H1 (cell line): ENCODE results near the gene RBM41. TPM values are rescaled to one million over a fixed set of nuclear protein-coding genes. Genes with fewer than 3 reads are reported as not detected.

Experiments used
- CTCF ChIA-PET: fragments of 300-600 bp; sonication (Branson Sonifier 250); formaldehyde crosslinking; loops from one replicate; lab custom pipeline; 2021; ENCODE audit not compliant: partially characterized antibody; lab: Charles Lee
- POLR2A ChIA-PET: fragments of 300-600 bp; sonication (Branson Sonifier 250); formaldehyde crosslinking; loops from one replicate; lab custom pipeline; 2021; ENCODE audit warnings: inconsistent platforms; ENCODE audit not compliant: partially characterized antibody; lab: Charles Lee
- DNase-seq, 2 experiments: peaks; one replicate each; pipeline versions ENCODE4 v3.0.0 to v3.0.0-alpha.2; 2010 to 2022; ENCODE audit warnings: low spot score in 2 of 2, low read depth in 1 of 2, mixed read lengths in 1 of 2
- FAIRE-seq: peaks from 2 replicates; lab custom pipeline; 2011; peaks lifted over from hg19 to GRCh38; lab: Jason Lieb, UNC
- H2AFZ ChIP-seq: 2 replicates; pipeline ENCODE4 v1.8.1; 2012; ENCODE audit warnings: low read length, inconsistent platforms
- H2AK5ac ChIP-seq: 2 replicates; pipeline ENCODE4 v1.6.1; 2013; ENCODE audit warnings: low read depth, low read length
- H2BK120ac ChIP-seq: replicated peaks from 2 replicates; pipeline ENCODE3; 2013; ENCODE audit warnings: low read depth, low read length, inconsistent platforms
- H2BK12ac ChIP-seq: 2 replicates; pipeline ENCODE4 v1.6.1; 2013; ENCODE audit warnings: low read depth, low read length
- H2BK15ac ChIP-seq: 2 replicates; pipeline ENCODE4 v1.6.1; 2013; ENCODE audit warnings: low read length
- H2BK20ac ChIP-seq: 2 replicates; pipeline ENCODE4 v1.6.1; 2013; ENCODE audit warnings: low read length
- H2BK5ac ChIP-seq: 2 replicates; pipeline ENCODE4 v1.6.1; 2013; ENCODE audit warnings: low read depth, low read length
- H3K14ac ChIP-seq: 2 replicates; pipeline ENCODE4 v1.6.1; 2013; ENCODE audit warnings: inconsistent platforms; ENCODE audit not compliant: insufficient read length
- H3K18ac ChIP-seq: 2 replicates; pipeline ENCODE4 v1.6.1; 2013; ENCODE audit warnings: low read length; ENCODE audit errors: extremely low read depth
- H3K23ac ChIP-seq: 2 replicates; pipeline ENCODE4 v1.6.1; 2013; ENCODE audit warnings: inconsistent platforms; ENCODE audit not compliant: insufficient read length
- H3K23me2 ChIP-seq: 2 replicates; pipeline ENCODE4 v1.6.1; 2013; ENCODE audit warnings: low read depth, low read length
- H3K27ac ChIP-seq: 2 replicates; pipeline ENCODE4 v1.6.1; 2011; ENCODE audit warnings: low read depth, low read length, inconsistent platforms
- H3K27me3 ChIP-seq, 4 experiments: replicated peaks in 1 of 4; 1 replicate in 1 of 4; 2 replicates in 3 of 4; pipeline versions ENCODE4 v1.6.1 to v1.8.1; 2011 to 2013; ENCODE audit warnings: low read length in 3 of 4, mild to moderate bottlenecking in 3 of 4, inconsistent platforms in 2 of 4, mixed read lengths in 2 of 4, moderate library complexity in 1 of 4; ENCODE audit not compliant: control insufficient read depth in 3 of 4, insufficient read depth in 3 of 4; ENCODE audit errors: extremely low read depth in 1 of 4
- H3K36me3 ChIP-seq, 4 experiments: 2 replicates each; pipeline versions ENCODE4 v1.6.1 to v1.8.1; 2011 to 2013; ENCODE audit warnings: mild to moderate bottlenecking in 4 of 4, low read length in 3 of 4, moderate library complexity in 2 of 4, control low read depth in 1 of 4, inconsistent platforms in 1 of 4; ENCODE audit not compliant: insufficient read depth in 4 of 4, control insufficient read depth in 2 of 4
- H3K4ac ChIP-seq: replicated peaks from 2 replicates; pipeline ENCODE3; 2013; ENCODE audit warnings: low read length, low read depth, mixed read lengths, inconsistent platforms; ENCODE audit not compliant: insufficient read length
- H3K4me1 ChIP-seq, 4 experiments: replicated peaks in 1 of 4; 1 replicate in 1 of 4; 2 replicates in 3 of 4; pipeline versions ENCODE4 v1.6.1 to v1.8.1; 2011 to 2013; ENCODE audit warnings: low read length in 3 of 4, inconsistent platforms in 2 of 4, mixed read lengths in 1 of 4; ENCODE audit not compliant: insufficient read depth in 4 of 4, control insufficient read depth in 3 of 4
- H3K4me2 ChIP-seq, 2 experiments: 2 replicates each; pipeline versions ENCODE4 v1.6.1 to v1.8.1; 2011 to 2013; ENCODE audit warnings: low read depth in 2 of 2, low read length in 2 of 2, control low read depth in 1 of 2, inconsistent platforms in 1 of 2, mild to moderate bottlenecking in 1 of 2; ENCODE audit not compliant: insufficient read depth in 1 of 2
- H3K4me3 ChIP-seq, 4 experiments: fragments of 200-600, 300-600 bp in 1 of 4; sonication (generic), shearing (Covaris generic), sonication (Bioruptor Twin) in 1 of 4; 2 replicates each; pipeline versions ENCODE4 v1.5.1 to v1.8.1; 2011 to 2016; ENCODE audit warnings: low read length in 4 of 4, low read depth in 3 of 4, control low read depth in 2 of 4, inconsistent platforms in 2 of 4, mild to moderate bottlenecking in 2 of 4, mixed read lengths in 1 of 4, moderate library complexity in 1 of 4; ENCODE audit not compliant: insufficient read depth in 2 of 4; ENCODE audit errors: extremely low read depth in 1 of 4
- H3K56ac ChIP-seq: replicated peaks from 2 replicates; pipeline ENCODE3; 2013; ENCODE audit warnings: low read depth, mild to moderate bottlenecking, mixed read lengths, low read length, inconsistent platforms; ENCODE audit not compliant: insufficient read length
- H3K79me1 ChIP-seq: 2 replicates; pipeline ENCODE4 v1.6.1; 2013; ENCODE audit warnings: low read depth, low read length, control low read depth
- H3K79me2 ChIP-seq, 2 experiments: 2 replicates each; pipeline versions ENCODE4 v1.6.1 to v1.8.1; 2012 to 2013; ENCODE audit warnings: low read length in 2 of 2, mild to moderate bottlenecking in 2 of 2, inconsistent platforms in 1 of 2; ENCODE audit not compliant: insufficient read depth in 2 of 2, control insufficient read depth in 1 of 2
- H3K9ac ChIP-seq, 4 experiments: replicated peaks in 1 of 4; 1 replicate in 1 of 4; 2 replicates in 3 of 4; pipeline versions ENCODE4 v1.6.1 to v1.8.1; 2011 to 2013; ENCODE audit warnings: low read depth in 3 of 4, low read length in 3 of 4, control low read depth in 2 of 4, mild to moderate bottlenecking in 2 of 4, moderate library complexity in 2 of 4, inconsistent platforms in 1 of 4; ENCODE audit errors: extremely low read depth in 1 of 4
- H3K9me3 ChIP-seq, 2 experiments: 2 replicates each; pipeline versions ENCODE4 v1.6.1 to v1.8.1; 2012 to 2013; ENCODE audit warnings: mild to moderate bottlenecking in 2 of 2, moderate library complexity in 2 of 2, control low read depth in 1 of 2, inconsistent platforms in 1 of 2, low read depth in 1 of 2, low read length in 1 of 2, mixed read lengths in 1 of 2; ENCODE audit not compliant: insufficient read depth in 2 of 2
- H4K20me1 ChIP-seq, 2 experiments: replicated peaks in 1 of 2; 2 replicates each; pipeline versions ENCODE3 to v1.8.1; 2011 to 2013; ENCODE audit warnings: inconsistent platforms in 2 of 2, low read length in 2 of 2, mild to moderate bottlenecking in 1 of 2; ENCODE audit not compliant: insufficient read depth in 2 of 2, control insufficient read depth in 1 of 2
- H4K5ac ChIP-seq: 2 replicates; pipeline ENCODE4 v1.6.1; 2013; ENCODE audit warnings: low read length, low read depth, mixed read lengths, inconsistent platforms; ENCODE audit not compliant: insufficient read length
- H4K8ac ChIP-seq: 2 replicates; pipeline ENCODE4 v1.8.0; 2013; ENCODE audit warnings: mild to moderate bottlenecking, moderate library complexity, low read length, inconsistent platforms; ENCODE audit not compliant: insufficient read depth; ENCODE audit errors: extremely low read depth
- H4K91ac ChIP-seq: replicated peaks from 2 replicates; pipeline ENCODE3; 2013; ENCODE audit warnings: low read length, mixed read lengths, inconsistent platforms; ENCODE audit not compliant: insufficient read length
- ATF2 ChIP-seq: IDR thresholded peaks from 2 replicates; pipeline ENCODE4 v1.6.1; 2012; ENCODE audit warnings: low read length, inconsistent platforms
- BACH1 ChIP-seq: IDR thresholded peaks from 2 replicates; pipeline ENCODE4 v1.6.1; 2012; ENCODE audit warnings: low read length, improper control_type of control experiment
- BRCA1 ChIP-seq: IDR thresholded peaks from 2 replicates; pipeline ENCODE4 v1.6.1; 2012; ENCODE audit warnings: low read depth, low read length, improper control_type of control experiment
- KDM5A ChIP-seq: fragments of 200-600 bp; IDR thresholded peaks from 2 replicates; pipeline ENCODE4 v1.7.1; 2012; ENCODE audit warnings: mild to moderate bottlenecking, low read length, inconsistent platforms, mixed read lengths
- POLR2A ChIP-seq, 2 experiments: IDR thresholded peaks; 1 replicate in 1 of 2; 2 replicates in 1 of 2; pipeline ENCODE4 v1.6.1; 2011; ENCODE audit warnings: low read depth in 2 of 2, low read length in 2 of 2, mild to moderate bottlenecking in 2 of 2; ENCODE audit errors: control extremely low read depth in 1 of 2
- RAD21 ChIP-seq, 2 experiments: IDR thresholded peaks in 1 of 2; conservative IDR thresholded peaks in 1 of 2; 2 replicates each; pipeline ENCODE4 v1.6.1; 2011; ENCODE audit warnings: low read depth in 2 of 2, low read length in 2 of 2, improper control_type of control experiment in 1 of 2, inconsistent platforms in 1 of 2, mild to moderate bottlenecking in 1 of 2, moderate library complexity in 1 of 2
- SIN3A ChIP-seq, 2 experiments: IDR thresholded peaks in 1 of 2; conservative IDR thresholded peaks in 1 of 2; 2 replicates each; pipeline ENCODE4 v1.6.1; 2011 to 2012; ENCODE audit warnings: low read length in 2 of 2, improper control_type of control experiment in 1 of 2, low read depth in 1 of 2, mild to moderate bottlenecking in 1 of 2
- SIX5 ChIP-seq: IDR thresholded peaks from 2 replicates; pipeline ENCODE4 v1.6.1; 2011; ENCODE audit warnings: mild to moderate bottlenecking, low read depth, low read length
- SRF ChIP-seq: IDR thresholded peaks from 2 replicates; pipeline ENCODE4 v1.6.1; 2011; ENCODE audit warnings: mild to moderate bottlenecking, low read depth, low read length, moderate library complexity
- SUZ12 ChIP-seq: fragments of 200-600 bp; sonication (generic); IDR thresholded peaks from 2 replicates; pipeline ENCODE4 v1.6.1; 2012; ENCODE audit warnings: mild to moderate bottlenecking, inconsistent platforms, low read length, moderate library complexity, mixed read lengths
- WGBS, 2 experiments: shearing (Covaris generic) in 1 of 2; methylation state at CpG; one replicate each; pipeline versions ENCODE4 v1.1.6 to v1.1.7; 2013 to 2015; ENCODE audit warnings: low lambda C conversion rate in 2 of 2, mixed read lengths in 2 of 2, inconsistent platforms in 1 of 2, low coverage in 1 of 2, missing lambda C conversion rate in 1 of 2; ENCODE audit not compliant: insufficient replicate concordance in 2 of 2, insufficient coverage in 1 of 2, insufficient read length in 1 of 2; ENCODE audit errors: extremely low coverage in 1 of 2, missing lambda C conversion rate in 1 of 2; 5-methylcytosine and 5-hydroxymethylcytosine counted together
- polyA plus RNA-seq, 7 experiments: library from polyadenylated mRNA; depleted of rRNA in 3 of 7; stranded (reverse) in 5 of 7; unstranded in 2 of 7; fragments of >200 nt in 5 of 7; fragments of 200-250 nt in 2 of 7; gene quantifications; 1 replicate in 5 of 7; 2 replicates in 1 of 7; 4 replicates in 1 of 7; pipeline versions ENCODE4 v1.2.1 to v1.2.3, GENCODE V29; 2011 to 2013; ENCODE audit warnings: missing spikeins in 2 of 7, mixed read lengths in 2 of 7
- total RNA-seq: library from RNA; stranded (reverse); fragmentation: NEBNext Ultra II Directional; extraction: Animal tissue kit (Norgen Biotek cat#: 25700); gene quantifications from 2 replicates; pipeline ENCODE4 v1.2.1, GENCODE V29; 2021

The RBM41 gene
- total and polyA plus RNA-seq, 2 of the 8 experiments (the other 6 are each of a cell fraction or from before 2014, with no cell fraction given): 2.6 to 26.4 TPM

- Histone ChIP-seq H3K4me1 (no peaks in the 10 kb centered on the region), H2BK120ac (no peak overlapping the region), H3K27me3 (no peaks in the 10 kb centered on the region), H3K23ac (no peak overlapping the region), H2BK12ac (no peak overlapping the region), H2AFZ (no peak overlapping the region), H2BK15ac (no peak overlapping the region), H3K79me2 (no peaks in the 10 kb centered on the region), H4K5ac (no peak overlapping the region), H3K14ac (no peak overlapping the region), H3K79me1 (no peaks in the 10 kb centered on the region), H4K8ac (no peak overlapping the region), H3K56ac (no peak overlapping the region), H3K4me3 (no peak overlapping the region), H3K9ac (no peak overlapping the region), H3K23me2 (no peaks in the 10 kb centered on the region), H3K4ac (no peak overlapping the region), H2BK5ac (no peak overlapping the region), H3K9me3 (no peaks in the 10 kb centered on the region), H3K36me3 (no peaks in the 10 kb centered on the region), H3K18ac (no peak overlapping the region), H3K27ac (no peak overlapping the region), H3K4me2 (no peak overlapping the region), H4K20me1 (no peaks in the 10 kb centered on the region), H2BK20ac (no peak overlapping the region), H4K91ac (no peak overlapping the region), H2AK5ac (no peak overlapping the region)
- POLR2A ChIA-PET: no interaction called here
- 85% methylated on average over 2 of the region's 3 CpGs; no CpG with 5 or more reads in 1 of the 2 experiments for WGBS, 2 experiments
- DNase-seq (no peak), FAIRE-seq (no peak)
- CTCF ChIA-PET: no interaction called here
- TF ChIP-seq ATF2: no peak
- TF ChIP-seq SIN3A (conservative IDR thresholded peaks at IDR 0.05 in 1 of 2, IDR thresholded peaks at IDR 0.05 in 1 of 2; ENCODE audit: low read depth in 1 of 2, low read length in 2 of 2): no peak
- no peak for TF ChIP-seq BRCA1
- no peak for TF ChIP-seq SRF
- no peak for TF ChIP-seq BACH1
- TF ChIP-seq POLR2A (IDR thresholded peaks at IDR 0.05; ENCODE audit: control extremely low read depth in 1 of 2, low read depth in 2 of 2, low read length in 2 of 2): no peak
- TF ChIP-seq RAD21 (IDR thresholded peaks at IDR 0.05 in 1 of 2, conservative IDR thresholded peaks at IDR 0.05 in 1 of 2; ENCODE audit: low read depth in 2 of 2, low read length in 2 of 2): no peak
- TF ChIP-seq SIX5: no peak
- TF ChIP-seq SUZ12: no peak
- TF ChIP-seq KDM5A: no peak
Observed at GRCh38 chrX:107054978-107055377, 63.6 kb downstream of the RBM41 start.
